ENCODE measurements around the gene LRP2BP.
"Not testable (repeated sequence)": the region's sequence is repeated elsewhere in the genome, so short reads cannot be mapped to it uniquely, and the experiment has no call there.

LRP2BP gene

GRCh38 chr4:185341377-185341776 lies 54.3 kb downstream of the LRP2BP start:
- DNase-seq (ENCODE audit: insufficient read length, low spot score) (no peak), FAIRE-seq (no peak)
- TF ChIP-seq CTCF (IDR thresholded peaks at IDR 0.05; ENCODE audit: insufficient read depth, missing control alignments): no peak

GRCh38 chr4:185339941-185340340 lies 55.8 kb downstream of the LRP2BP start:
- FAIRE-seq (no peak), DNase-seq (ENCODE audit: insufficient read length, low spot score) (no peak)
- no peak for TF ChIP-seq CTCF (IDR thresholded peaks at IDR 0.05; ENCODE audit: insufficient read depth, missing control alignments)

GRCh38 chr4:185335579-185335978 lies 60.1 kb downstream of the LRP2BP start:
- FAIRE-seq (no peak), DNase-seq (ENCODE audit: insufficient read length, low spot score) (no peak)
- no peak for TF ChIP-seq CTCF (IDR thresholded peaks at IDR 0.05; ENCODE audit: insufficient read depth, missing control alignments)

- TF ChIP-seq CTCF (IDR thresholded peaks at IDR 0.05; ENCODE audit: insufficient read depth, missing control alignments): no peak
- FAIRE-seq (no peak), DNase-seq (ENCODE audit: insufficient read length, low spot score) (no peak)
Observed at GRCh38 chr4:185334326-185334725, 61.4 kb downstream of the LRP2BP start.

GRCh38 chr4:185332575-185333464 lies 62.9 kb downstream of the LRP2BP start:
- no peak for TF ChIP-seq CTCF (IDR thresholded peaks at IDR 0.05; ENCODE audit: insufficient read depth, missing control alignments)
- DNase-seq (ENCODE audit: insufficient read length, low spot score): no peak
- no peak for FAIRE-seq

- not testable (repeated sequence) for DNase-seq (ENCODE audit: insufficient read length, low spot score); FAIRE-seq
Observed at GRCh38 chr4:185329879-185330510, 65.7 kb downstream of the LRP2BP start.

- no peak for DNase-seq (ENCODE audit: insufficient read length, low spot score)
- no peak for TF ChIP-seq CTCF (IDR thresholded peaks at IDR 0.05; ENCODE audit: insufficient read depth, missing control alignments)
- FAIRE-seq: no peak
Observed at GRCh38 chr4:185328586-185328985, 67.1 kb downstream of the LRP2BP start.

GRCh38 chr4:185325721-185326120 lies 70.0 kb downstream of the LRP2BP start:
- DNase-seq (ENCODE audit: insufficient read length, low spot score); FAIRE-seq: not testable (repeated sequence)

GRCh38 chr4:185324361-185324760 lies 71.4 kb downstream of the LRP2BP start:
- FAIRE-seq; DNase-seq (ENCODE audit: insufficient read length, low spot score): not testable (repeated sequence)

Measured in D721Med (cell line).